Stomach (tissue), 4 donors: ENCODE data around the gene SOD3.

Experiments used
- POLR2AphosphoS5 ChIP-seq, 3 donors: sonication (generic); formaldehyde crosslinking; IDR thresholded peaks; one replicate each; pipeline ENCODE4 v1.6.1; 2016; ENCODE audit warnings: antibody characterized with exemption in 3 of 3
- TF ChIP-seq, protein P1 (sequence below), 7 experiments: fragments of 450-650 bp in 4 of 7; fragments of 200-600 bp in 3 of 7; sonication (generic) in 3 of 7; IDR thresholded peaks; one replicate each; pipeline ENCODE4 v1.5.1; 2016 to 2019; ENCODE audit warnings: antibody characterized with exemption in 7 of 7, control low read depth in 2 of 7, mild to moderate bottlenecking in 1 of 7

- TF ChIP-seq, protein P1, sequence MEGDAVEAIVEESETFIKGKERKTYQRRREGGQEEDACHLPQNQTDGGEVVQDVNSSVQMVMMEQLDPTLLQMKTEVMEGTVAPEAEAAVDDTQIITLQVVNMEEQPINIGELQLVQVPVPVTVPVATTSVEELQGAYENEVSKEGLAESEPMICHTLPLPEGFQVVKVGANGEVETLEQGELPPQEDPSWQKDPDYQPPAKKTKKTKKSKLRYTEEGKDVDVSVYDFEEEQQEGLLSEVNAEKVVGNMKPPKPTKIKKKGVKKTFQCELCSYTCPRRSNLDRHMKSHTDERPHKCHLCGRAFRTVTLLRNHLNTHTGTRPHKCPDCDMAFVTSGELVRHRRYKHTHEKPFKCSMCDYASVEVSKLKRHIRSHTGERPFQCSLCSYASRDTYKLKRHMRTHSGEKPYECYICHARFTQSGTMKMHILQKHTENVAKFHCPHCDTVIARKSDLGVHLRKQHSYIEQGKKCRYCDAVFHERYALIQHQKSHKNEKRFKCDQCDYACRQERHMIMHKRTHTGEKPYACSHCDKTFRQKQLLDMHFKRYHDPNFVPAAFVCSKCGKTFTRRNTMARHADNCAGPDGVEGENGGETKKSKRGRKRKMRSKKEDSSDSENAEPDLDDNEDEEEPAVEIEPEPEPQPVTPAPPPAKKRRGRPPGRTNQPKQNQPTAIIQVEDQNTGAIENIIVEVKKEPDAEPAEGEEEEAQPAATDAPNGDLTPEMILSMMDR (IDR thresholded peaks at IDR 0.05): no peak
- no peak for TF ChIP-seq POLR2AphosphoS5 (IDR thresholded peaks at IDR 0.05)
Measured at GRCh38 chr4:24816797-24817196, 21.4 kb downstream of the SOD3 start.
